CD1c-positive myeloid dendritic cell (primary cell): ENCODE data around the gene OR52N5.

Experiments
- DNase-seq: peaks from one replicate; pipeline ENCODE4 v3.0.0-alpha.2; 2016; ENCODE audit errors: extremely low spot score

The OR52N5 gene

DNA sequence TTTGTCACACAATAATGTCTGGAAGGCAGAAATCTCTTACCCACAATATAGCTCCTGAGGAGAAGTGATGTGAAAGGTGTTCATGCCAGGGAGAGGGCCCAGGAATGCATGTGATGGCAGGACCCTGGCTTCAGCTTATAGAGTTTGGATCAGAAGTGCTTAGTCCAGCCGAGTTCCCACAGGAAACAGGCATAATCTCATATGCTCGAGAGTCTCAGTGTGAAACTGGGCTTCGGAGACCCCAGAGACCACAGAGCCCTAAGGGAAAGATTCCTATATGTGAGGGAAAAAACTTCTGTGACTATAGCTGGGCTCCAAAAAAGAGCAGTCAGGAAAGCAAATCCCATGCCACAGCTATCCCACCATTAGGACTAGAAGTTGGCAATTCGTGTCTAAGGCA, at the start of gene OR52N5:
TSS of gene OR52N5 (minus strand) at position 101 of the 400 bp plus-strand sequence. CDS start 4,721 bp downstream, outside the sequence.
- no peak for DNase-seq

DNA sequence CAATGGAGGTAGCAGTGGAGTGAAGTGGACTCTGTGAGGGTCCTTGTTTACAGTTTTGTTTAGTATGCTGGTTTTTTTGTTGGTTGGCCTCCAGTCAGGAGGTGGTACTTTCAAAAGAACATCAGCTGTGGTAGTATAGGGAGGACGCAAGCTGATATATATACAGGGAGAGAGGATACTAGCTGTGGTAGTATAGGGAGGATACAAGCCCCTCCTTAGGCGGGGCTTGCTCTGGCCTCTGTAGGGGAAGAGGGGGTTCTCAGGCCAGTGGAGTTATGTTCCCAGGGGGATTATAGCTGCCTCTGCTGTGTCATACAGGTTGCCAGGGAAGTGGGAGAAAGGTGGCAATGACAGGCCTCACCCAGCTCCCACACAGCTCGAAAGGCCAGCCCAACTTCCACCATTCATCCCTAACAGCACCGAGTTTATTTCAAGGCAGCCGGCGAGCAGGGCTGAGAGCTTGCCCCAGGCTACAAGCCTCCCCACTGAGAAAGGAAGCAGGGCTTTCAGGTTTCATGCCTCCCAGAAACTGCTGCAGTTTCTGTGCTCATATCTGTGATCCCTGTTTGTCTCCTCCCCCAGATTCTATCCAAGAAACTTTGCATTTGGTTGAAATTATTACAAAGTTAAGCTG, 48.2 kb upstream of the OR52N5 start:
- DNase-seq: no peak

DNA sequence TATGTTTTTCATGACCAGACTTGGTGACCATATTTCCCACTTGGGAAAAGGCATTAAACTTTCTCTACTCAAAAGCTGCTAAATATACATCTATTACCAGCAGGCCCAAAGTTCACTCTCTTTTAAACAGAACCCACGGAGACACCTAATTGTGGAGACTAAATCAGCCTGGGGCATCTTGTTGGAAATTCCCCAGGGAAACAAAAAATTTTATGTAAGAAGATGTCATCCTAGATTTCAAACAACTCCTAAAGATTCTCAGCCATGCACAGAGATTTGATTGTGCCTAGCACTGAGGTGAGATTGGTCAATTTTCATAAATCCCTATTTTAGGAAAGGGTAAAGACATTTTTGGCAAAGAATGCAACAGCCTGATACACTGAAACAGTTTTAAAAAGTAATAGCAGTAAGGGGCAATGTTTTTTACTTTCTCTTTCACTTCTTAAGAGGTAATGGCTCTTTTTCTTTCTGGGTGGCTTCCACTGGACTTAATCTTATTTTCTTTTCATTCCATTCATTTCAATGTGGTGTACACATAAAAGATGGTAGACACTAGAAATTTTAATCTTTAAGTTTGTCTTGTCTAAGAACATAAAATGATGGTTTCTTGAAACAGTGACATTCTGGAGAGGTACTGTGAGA, 35.2 kb upstream of the OR52N5 start:
- no peak for DNase-seq

- DNase-seq: peak; percentile 90
Measured at GRCh38 chr11:5815534-5815933, 32.4 kb upstream of the OR52N5 start.

GRCh38 chr11:5809905-5810795, 27.0 kb upstream of the OR52N5 start:
- DNase-seq: no peak

DNA sequence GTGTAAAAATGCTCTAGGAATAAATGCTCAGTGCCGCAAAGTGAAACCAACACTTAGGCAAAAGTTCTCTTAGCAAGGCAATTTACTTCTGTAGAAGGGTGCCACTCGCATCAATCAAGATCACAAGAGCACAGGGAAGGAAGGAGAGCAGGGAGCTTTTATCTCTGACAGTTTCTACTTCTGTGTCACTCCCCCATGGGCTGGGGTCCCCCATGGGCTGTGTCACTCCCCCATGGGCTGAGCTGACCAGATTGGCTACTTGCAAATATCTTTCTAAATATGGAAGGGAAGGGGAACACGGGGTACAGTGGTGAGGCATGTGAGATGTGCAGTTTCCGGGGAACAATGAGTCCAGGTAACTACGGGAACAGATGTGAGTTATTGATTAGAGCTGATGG, 26.0 kb upstream of the OR52N5 start:
- DNase-seq: peak; percentile 26

GRCh38 chr11:5808500-5809121, 25.5 kb upstream of the OR52N5 start, which contains the start of gene OR52N2:
TSS of gene OR52N2 (plus strand) at chr11:5808924. CDS start at chr11:5820336, 11,412 bp downstream.
- peak; percentile 87 for DNase-seq

GRCh38 chr11:5807580-5807979, 24.4 kb upstream of the OR52N5 start:
- DNase-seq: no peak

DNA sequence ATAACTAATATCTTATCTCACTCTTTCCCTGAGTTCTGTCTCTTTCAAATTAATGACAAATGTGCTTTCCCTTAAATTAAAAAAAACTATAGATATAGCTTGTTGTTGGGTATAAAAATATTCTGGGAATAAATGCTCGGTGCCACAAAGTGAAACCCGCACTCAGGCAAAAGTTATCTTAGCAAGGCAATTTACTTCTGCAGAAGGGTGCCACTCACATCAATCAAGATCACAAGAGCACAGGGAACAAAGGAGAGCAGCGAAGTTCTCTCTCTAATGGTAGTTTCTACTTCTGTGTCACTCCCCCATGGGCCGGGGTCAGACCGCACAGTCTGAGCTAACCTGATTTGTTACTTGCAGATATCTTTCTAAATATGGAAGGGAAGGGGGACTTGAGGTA, 20.8 kb upstream of the OR52N5 start:
- no peak for DNase-seq

DNA sequence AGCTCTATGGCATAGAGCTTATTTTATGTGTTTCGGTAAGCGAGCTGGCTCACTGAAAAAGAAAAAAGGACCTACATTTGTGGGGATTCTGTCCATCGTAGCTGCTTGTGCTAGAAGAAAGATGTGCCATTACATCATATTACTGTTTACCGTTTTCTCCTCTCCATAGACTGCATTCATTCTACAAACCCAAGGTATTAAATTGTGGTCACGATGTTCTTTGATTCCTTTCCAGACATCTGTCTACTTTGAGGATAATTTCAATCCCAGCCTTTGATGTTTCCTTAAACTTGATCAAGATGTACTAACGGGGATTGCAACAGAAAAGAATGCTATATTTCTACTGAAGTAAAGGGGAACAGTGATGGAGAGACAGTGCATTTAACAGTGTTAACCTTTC, 13.4 kb upstream of the OR52N5 start:
- no peak for DNase-seq

- no peak for DNase-seq
Measured at GRCh38 chr11:5791165-5791564, 8.0 kb upstream of the OR52N5 start, which contains the start of gene OR52N1. TSS of gene OR52N1 (minus strand) at chr11:5791265. CDS start at chr11:5788816, 2,449 bp downstream.

GRCh38 chr11:5767056-5767455, 16.1 kb downstream of the OR52N5 start:
- DNase-seq: no peak

DNA sequence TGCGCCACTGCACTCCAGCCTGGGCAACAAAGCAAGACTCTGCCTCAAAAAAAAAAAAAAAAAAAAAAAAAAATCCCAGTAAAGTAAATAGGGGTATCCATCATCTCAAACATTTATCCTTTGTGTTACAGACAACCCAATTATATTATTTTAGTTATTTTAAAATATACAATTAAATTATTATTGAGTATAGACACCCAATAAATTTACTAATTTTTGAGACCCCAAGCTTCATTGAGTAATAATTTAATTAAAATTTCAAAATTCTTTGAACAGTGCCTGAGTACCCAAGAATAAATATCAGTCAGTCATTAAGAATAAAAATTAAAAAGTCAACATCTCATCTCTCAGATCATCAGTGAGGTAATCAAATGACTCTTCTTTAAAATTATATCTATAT, 29.2 kb downstream of the OR52N5 start, which contains the start of gene OR52N4:
TSS of gene OR52N4 (plus strand) at position 301 of the 400 bp plus-strand sequence. CDS start 498 bp downstream, outside the sequence.
- no peak for DNase-seq

DNA sequence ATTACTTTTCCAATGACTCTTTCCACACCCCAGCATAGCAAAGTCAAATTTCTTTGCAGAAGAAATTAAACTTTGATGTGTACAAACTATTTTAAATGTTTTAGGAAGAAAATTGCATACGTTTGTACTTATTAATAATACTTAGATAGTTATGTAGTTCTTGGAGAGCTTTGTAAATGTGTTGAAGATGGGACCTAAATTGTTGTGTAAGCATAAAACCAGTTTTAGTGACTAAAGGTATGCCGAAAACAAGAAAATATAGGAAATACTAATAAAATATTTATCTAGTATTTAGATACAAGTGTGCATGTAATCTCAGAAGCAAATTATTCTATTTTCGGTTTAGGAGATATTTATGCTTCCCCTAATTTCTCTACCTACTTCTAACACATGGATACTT, 33.3 kb downstream of the OR52N5 start:
- no peak for DNase-seq

- DNase-seq: no peak
Measured at GRCh38 chr11:5746614-5747013, 36.5 kb downstream of the OR52N5 start.

GRCh38 chr11:5738431-5738830, 44.7 kb downstream of the OR52N5 start:
- DNase-seq: no peak

DNA sequence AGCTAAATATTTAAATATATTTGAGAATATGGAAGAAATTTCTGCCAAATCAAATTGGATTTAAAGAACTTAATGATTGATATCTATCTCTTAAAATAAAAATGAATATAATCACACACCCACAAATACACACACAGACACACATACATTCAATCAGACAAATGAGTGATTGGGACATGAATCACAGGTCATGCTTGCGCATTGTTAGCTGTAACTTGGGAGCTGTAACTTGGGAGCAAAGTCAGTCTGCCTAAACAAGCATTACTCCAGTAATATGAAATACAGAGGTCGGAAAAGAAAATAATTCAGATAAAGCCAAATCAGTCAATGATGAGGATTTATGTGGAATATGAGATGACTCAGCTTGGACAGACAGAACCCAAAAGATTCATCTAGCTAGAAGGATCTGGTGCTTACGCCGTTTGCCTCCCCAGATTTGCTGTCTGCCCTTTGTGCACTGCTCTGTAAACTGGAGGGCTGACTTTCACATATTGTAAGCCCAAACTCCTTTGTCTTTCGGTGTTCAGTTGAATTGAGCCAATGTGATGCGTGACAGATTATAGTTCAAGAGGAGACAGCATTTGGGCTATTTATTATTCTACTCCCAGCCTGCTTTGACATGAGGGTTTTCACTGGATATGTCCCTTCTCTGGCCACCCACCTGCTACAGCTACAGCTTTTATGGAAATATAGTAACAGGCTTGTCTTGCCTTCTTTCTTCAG, 45.3 kb downstream of the OR52N5 start:
- no peak for DNase-seq

GRCh38 chr11:5737091-5737490, 46.1 kb downstream of the OR52N5 start:
- no peak for DNase-seq

GRCh38 chr11:5736396-5736795, 46.8 kb downstream of the OR52N5 start, which contains the start of gene OR56B1:
TSS of gene OR56B1 (plus strand) at chr11:5736448. CDS start at chr11:5736517, 69 bp downstream.
- no peak for DNase-seq

GRCh38 chr11:5727691-5728090, 55.5 kb downstream of the OR52N5 start:
- no peak for DNase-seq

DNA sequence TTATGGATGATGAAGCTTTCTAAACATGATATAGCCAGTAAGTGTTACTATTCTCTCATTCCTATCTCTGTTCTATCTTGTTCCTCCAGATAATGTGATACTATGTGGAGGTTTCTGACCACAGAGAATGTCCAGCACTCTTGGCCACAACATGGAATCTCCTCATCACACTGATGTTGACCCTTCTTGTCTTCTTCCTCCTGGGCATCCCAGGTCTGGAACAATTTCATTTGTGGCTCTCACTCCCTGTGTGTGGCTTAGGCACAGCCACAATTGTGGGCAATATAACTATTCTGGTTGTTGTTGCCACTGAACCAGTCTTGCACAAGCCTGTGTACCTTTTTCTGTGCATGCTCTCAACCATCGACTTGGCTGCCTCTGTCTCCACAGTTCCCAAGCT, 56.8 kb downstream of the OR52N5 start:
- no peak for DNase-seq
